Effector CD8-positive, alpha-beta T cell (primary cell): Measurements from ENCODE around the gene KLHL20.
"Not testable (repeated sequence)": the region's sequence is repeated elsewhere in the genome, so short reads cannot be mapped to it uniquely, and the experiment has no call there.

Experiments
- DNase-seq: peaks from one replicate; lab custom pipeline; 2025; lab: John Stamatoyannopoulos, UW

The KLHL20 gene

DNA sequence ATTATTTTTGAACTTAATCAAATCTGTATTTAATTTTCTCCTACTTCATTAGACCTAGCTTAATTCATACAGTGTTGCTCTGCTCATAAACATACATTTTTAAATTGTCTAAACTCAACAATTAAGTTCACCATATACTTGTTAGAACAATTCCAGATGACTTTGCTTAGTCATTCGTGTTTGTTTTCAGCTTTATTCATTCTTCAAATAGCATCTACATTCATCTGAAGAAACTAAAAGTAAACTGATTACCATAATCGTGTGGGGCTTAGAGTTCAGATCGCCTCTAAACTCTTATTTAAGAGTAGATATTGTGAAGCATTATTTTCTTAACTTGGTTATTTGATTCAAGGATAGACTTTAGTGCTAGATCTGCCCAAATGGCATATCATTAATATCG, 34.4 kb downstream of the KLHL20 start:
- no peak for DNase-seq

DNA sequence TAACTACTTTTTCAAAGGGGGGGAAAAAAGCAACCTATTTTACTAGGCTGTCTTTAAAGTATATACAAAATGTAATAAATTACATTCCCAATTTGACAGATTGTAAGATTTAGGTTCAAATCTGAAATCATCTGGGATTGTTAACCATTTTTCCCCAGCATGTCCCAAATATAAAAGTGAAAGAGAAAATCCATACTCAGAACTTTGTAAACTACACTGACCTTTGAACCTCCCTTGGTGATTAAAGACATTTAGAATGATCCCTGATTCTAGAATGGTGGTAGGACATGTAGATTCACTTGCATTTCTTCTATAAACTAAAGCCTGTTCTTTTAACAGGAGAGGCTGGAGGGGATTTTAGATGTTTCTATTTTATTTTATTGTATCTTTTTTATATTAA, 39.0 kb downstream of the KLHL20 start:
- DNase-seq: no peak

DNA sequence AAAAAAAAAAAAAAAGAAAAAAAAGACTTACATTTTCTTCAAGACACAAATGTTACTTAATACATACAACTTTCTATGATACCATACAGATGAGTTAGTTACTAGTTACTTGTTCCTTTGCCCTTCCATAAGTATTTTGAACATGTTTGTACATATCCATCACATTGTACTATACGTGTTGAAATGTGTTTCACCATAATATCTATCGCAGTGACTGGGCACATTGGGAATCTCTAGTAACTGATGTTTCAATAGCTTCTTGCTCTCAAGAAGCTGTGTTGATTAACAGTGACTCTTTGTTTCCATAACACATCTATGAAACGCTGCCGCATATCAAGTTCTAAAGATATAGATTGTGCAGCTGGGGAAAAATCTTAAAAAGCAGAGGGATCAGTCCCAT, 42.9 kb downstream of the KLHL20 start:
- DNase-seq: no peak

DNA sequence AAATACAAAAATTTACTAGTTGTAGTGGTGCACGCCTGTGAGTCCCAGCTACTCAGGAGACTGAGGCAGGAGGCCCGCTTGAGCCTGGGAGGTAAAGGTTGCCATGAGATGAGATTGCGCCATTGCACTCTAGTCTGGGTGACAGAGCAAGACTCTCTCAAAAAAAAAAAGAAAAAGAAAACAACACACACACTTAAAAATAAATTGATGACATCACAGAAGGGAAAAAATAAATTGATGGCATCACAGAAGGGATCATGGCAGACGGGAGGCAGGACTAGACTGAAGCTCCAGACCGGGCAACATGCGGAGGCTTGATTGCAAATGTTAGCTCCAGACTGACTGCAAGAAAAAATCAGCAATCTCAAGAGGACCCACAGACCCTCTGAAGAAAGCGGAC, 43.3 kb downstream of the KLHL20 start:
- no peak for DNase-seq

DNA sequence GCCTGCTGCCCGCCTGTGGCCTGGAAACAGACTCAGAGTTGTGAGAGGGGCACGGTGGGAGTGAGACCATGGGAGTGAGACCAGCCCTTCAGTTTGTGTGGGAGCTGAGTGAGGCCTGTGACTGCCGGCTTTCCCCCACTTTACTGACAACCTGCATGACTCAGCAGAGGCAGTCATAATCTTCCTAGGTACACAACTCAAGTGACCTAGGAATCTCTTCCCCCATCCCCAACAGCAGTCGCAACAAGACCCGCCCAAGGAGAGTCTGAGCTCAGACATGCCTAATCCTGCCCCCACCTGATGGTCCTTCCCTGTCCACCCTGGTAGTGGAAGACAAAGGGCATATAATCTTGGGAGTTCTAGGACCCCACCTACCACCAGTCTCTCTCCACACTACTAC, 44.2 kb downstream of the KLHL20 start:
- no peak for DNase-seq

DNA sequence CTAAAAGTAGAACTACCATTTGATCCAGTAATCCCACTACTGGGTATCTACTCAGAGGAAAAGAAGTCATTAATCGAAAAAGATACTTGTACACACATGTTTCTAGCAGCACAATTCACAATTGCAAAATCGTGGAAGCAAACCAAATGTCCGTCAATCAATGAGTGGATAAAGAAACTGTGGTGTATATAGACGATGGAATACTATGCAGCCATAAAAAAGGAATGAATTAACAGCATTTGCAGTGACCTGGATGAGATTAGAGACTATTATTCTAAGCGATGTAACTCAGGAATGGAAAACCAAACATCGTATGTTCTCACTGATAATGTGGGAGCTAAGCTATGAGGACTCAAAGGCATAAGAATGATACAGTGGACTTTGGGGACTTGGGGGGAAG, 49.5 kb downstream of the KLHL20 start:
- not testable (repeated sequence) for DNase-seq

DNA sequence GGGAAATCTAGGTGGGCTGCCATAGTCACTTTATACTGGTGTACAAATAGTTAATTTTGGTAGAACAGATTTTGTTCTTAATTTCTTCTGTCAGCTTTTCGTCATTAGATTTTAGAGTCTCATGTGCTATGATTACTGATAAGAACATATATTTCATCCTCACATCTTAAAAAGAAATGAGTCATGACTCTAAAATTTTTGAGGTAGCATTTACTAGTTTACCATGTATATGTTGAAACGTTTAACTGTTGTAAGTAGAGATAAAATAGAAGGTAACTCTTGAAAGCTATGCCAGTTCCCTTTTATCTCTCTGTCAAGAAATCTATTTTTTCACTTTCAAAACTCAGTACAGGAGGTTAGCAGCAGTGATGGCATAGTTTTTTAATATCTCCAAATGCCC, 53.4 kb downstream of the KLHL20 start:
- no peak for DNase-seq

DNA sequence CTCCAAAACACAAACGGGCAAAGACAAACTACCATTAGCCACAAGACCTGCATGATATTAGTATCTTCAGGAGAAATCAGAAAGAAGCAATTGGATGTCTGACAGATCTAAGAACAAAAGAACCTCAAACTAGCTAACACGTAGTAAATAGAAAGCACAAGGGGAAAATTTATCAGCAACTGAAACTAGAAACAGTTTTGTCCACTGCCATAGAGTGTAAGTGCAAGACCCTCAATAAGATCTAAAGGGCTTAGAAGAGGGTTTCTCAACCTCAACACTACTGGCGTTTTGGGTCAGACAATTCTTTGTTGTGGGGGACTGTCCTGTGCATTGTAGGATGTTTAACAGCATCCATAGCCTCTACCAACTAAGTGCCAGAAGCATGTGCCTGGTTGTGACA, 54.0 kb downstream of the KLHL20 start:
- no peak for DNase-seq

DNA sequence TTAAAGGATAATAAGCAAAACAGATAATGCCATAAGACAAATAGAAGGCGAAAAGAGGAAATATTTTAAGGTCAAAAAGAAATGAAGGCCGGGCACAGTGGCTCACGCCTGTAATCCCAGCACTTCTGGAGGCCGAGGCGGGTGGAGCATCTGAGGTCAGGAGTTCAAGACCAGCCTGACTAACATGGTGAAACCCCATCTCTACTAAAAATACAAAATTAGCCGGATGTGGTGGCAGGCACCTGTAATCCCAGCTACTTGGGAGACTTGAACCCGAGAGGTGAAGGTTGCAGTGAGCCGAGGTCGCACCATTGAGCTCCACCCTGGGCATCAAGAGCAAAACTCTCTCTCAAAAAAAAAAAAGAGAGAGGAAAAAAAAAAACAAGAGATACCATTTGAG, 55.5 kb downstream of the KLHL20 start:
- DNase-seq: not testable (repeated sequence)

DNA sequence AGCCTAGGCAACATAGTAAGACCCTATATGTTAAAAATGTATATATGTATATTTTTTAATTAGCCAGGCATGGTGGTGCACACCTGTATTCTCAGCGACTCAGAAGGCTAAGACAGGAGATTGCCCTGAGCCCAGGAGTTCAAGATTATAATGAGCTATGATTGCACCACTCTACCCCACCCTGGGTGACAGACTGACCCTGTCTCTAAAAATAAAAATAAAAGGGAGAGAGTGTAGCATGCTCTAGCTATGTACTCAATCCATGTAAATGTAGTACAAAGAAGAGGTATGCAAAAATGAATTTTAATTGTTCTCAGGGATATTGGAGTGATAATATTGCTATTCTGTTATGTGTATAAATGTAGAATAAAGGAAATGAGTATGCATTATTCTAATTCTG, 56.8 kb downstream of the KLHL20 start:
- no peak for DNase-seq

DNA sequence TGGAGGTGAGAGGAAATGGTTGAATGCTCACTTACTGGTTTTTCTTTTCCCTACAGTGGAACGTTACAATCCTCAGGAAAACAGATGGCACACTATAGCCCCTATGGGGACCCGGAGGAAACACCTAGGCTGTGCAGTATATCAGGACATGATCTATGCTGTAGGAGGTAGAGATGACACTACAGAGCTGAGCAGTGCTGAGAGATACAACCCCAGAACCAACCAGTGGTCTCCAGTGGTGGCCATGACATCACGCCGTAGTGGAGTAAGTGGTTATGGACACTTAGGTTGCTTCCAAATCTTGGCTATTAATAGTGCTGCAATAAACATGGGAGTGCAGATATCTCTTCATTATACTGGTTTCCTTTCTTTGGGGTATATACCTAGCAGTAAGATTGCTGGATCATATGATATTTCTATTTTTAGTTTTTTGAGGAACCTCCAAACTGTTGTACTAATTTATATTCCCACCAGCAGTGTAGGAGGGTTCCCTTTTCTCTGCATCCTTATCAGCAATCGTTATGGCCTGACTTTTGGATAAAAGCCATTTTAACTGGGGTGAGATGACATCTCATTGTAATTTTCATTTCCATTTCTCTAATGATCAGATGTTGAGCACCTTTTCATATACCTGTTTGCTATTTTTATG, 60.9 kb downstream of the KLHL20 start:
- no peak for DNase-seq

DNA sequence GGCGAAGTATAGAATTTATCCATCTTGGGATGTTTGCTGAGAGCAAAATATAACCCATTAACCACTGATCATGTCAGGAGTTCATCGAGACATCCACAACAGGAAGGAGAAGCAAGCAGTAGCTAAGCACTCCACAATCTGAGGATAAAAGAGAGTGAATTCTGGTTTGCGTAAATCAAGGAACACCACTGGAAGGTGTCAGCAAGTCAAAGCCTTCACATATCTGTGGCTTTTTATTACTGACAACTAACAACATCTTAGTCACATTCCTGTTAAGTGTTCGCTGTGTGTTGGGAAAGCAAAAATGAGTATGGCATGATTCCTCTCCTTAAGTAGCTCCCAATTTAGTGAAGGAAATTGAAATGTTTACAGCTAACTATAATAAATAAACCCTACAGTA, 65.2 kb downstream of the KLHL20 start:
- DNase-seq: no peak

DNA sequence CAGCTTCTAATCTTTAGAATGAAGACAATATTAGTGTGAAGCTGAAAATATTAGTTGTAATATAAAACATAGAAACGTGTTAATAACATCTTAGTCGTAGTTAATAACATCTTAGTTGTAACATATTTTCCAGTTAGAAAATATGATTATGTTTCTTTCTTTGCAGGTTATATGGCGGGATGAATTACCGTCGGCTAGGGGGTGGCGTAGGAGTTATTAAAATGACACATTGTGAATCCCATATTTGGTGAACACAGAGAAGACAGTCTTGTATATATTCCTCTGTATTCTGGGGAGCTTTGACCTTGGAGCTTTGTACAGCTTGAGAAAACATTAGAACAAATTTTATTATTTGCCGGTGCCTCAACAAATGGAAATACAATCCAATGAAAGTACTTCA, 70.2 kb downstream of the KLHL20 start:
- DNase-seq: no peak

DNA sequence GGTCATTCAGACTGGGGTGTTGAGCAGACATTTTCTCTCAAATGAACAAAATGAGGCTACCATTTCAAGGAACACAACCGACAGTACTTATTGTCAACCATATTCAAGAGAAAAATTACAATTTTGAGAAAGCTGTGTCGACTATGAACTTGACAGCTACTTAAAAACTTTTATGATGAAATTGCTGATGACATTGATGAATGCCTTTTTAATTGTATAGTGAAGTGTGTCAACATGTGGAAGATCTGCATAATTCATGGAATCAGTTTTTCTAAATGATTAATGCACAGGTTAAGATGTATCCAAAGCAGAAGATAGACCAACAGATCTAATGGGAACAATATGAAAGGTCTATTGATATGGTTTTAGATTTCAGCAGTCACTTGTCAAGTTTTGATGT, 75.1 kb downstream of the KLHL20 start:
- no peak for DNase-seq

DNA sequence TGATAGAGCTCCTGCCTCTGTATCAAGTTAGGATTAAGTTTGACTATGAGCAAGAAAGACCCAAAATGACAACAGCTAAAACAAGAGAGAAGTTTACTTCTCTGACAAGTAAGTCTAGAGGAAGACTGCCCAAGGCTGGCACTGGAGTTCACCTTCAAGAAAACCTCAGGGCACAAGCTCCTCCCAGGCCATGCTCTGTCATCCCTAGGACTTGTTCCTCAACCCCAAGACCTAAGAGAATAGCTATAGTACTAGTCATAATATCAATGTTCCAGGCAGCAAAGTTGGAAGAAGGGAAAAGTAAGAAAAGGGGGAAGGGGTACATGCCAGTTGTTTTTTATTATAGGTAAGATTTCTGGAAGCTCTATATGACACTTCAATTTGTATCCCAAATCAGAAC, 83.3 kb downstream of the KLHL20 start:
- no peak for DNase-seq

DNA sequence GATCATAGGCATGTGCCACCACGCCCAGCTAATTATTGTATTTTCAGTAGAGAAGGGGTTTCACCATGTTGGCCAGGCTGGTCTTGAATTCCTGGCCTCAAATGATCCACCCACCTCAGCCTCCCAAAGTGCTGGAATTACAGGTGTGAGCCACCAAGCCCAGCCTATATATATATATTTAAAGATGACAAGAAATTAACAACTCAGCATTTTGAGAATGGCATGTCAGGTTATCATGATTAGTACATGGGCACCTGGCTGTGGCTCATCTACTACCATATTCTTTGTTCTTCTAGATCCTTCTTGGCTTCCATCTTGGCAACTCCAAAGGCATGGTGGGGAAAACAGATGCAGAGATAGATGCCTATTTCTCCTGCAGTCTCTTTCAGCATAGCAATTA, 85.2 kb downstream of the KLHL20 start:
- DNase-seq: not testable (repeated sequence)

DNA sequence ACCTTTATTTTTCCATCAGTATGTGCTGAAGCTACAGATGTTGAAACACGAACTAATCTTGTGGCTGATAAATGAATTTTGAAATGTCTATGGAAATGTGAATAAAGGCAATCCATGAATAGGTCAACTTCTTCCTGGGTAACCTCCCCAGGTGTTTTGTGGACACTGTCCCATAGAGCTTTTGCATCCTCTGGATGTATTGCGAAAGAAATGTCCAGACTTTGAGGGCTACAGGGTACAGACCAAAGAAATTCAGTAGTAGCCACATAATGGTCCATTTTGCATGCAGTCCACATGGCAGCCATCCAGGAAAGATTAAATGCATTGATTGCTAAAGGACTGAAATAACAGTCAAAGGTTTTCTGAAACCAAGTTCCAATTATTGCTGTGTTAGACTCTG, 88.2 kb downstream of the KLHL20 start:
- no peak for DNase-seq

DNA sequence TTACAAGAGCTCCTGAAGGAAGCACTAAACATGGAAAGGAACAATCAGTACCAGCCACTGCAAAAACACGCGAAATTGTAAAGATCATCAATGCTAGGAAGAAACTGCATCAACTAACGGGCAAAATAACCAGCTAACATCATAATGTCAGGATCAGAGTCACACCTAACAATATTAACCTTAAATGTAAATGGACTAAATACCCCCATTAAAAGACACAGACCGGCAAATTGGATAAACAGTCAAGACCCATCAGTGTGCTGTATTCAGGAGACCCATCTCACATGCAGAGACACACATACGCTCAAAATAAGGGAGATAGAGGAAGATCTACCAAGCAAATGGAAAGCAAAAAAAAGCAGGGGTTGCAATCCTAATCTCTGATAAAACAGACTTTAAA, 98.9 kb downstream of the KLHL20 start:
- DNase-seq: not testable (repeated sequence)

DNA sequence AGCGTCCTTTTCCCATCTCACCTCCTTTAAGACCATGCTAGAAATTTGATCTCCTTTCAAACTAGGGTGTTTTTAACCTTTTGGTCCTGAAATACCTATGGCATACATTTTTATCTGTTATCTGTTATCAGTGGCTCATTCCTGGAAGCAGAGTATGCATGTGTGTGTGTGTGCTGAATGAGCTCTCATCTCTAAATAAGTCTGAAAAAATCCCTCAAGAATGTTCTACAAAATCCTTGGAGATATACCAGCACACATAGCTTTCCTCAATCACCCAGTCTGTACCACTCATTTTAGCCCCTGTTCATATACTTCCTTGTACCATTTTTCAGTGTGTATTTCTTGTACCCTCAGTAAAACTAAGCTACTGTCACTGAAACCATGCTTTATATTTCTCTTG, 103.7 kb downstream of the KLHL20 start:
- no peak for DNase-seq

DNA sequence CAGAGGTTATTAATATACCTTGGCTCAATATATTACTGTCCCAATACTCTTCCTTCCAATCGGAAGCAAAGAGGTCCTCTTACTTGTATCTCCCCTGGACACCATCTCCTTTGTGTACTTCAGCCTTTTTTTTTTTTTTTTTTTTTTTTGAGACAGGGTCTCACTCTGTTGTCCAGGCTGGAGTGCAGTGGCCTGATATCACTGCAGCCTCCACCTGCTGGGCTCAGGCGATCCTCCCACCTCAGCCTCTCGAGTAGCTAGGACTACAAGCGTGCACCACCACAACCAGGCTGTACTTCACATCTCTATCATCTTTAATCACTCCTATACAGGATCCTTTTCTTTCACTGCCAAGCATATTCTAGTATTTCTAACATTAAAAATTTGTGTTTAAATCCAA, 106.9 kb downstream of the KLHL20 start:
- no peak for DNase-seq

DNA sequence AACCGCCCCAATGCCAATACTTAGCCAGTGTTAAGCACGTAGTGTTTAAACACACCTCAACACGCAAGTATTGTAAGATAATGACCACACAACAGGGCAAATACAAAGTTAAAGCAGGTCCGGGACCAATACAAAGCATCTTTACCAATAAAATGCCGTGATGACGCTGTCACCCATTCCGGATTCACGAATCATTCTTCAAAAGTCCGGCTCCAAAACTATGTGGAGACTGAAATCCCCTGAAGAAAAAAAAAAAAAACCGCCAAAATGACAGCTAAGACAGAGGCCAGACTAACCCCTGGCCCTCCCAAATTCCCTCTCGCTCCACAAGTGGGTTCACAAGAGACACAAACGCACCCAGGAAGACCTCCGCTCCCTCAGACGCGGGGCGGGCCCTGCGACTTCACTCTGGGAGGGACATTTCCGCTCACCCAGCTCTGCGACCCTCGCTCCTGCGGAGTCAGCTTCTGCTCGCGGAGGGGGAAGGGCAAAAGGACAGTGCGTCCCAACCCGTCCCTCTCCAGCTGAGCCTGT, 109.1 kb downstream of the KLHL20 start:
- no peak for DNase-seq

DNA sequence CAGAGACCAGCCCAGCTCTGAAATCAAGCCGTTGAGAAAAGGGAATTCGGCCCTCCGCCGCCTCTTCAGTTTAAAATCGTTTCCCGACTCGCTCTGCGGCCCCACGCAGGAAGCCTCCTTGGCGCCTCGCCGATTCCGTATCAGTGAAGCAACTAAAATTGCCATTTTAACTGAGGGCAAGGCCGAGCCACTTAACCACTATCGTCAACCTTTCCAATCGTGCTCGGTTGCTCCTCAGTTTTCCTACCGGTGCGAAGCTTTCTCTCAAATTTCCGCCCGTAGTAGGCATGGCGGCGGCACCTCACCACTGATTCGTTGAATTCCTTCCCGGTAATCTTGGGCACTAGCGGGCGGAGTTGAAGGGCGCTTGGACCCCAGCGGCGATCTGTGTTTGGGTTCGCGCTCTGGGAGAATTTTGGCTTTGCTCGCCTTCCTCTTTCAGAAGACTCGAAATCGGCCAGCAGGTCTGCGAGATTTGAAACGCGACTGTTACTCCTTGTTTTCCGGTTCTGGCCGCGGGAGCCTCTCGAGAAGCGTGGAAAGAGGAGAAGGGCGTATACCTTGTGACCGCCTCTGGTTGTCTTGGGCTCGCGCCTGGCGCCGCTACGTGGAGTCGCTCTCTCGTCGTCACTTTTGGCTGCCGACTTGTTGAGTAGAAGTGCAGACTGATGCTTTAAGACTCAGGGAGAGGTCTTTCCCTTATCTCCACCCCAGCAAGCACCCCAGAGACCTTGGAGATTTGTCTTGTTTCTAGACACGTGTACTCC, 109.7 kb downstream of the KLHL20 start, which contains the start of the genes CENPL and DARS2:
Gene CENPL, minus strand, starts transcription at position 569 of the 767 bp plus-strand sequence. CDS start 13,584 bp downstream, outside the sequence.
Gene DARS2, plus strand, starts transcription at position 359 of the 767 bp plus-strand sequence. CDS start 557 bp downstream, outside the sequence.
- DNase-seq: peak; percentile 85

DNA sequence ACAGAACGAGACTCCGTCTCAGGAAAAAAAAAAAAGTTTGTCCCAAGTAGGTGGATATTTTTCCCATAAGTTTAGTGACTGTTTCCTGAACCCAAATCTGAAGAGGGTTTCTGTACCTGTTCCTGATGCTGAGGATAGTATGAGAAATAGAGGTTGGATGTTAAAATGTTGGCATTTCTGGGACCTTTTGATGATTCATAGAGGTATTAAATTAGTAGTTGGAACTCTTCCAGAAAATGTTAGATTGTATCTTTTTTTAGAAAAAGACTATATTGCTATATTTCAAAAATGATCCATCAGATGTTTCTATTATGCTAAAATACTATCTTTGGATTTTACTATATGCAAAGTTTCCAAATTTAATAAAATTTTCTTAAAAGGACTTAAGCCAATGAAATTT, 112.8 kb downstream of the KLHL20 start:
- no peak for DNase-seq
